HG02840 (cell line): Measurements from ENCODE around the gene MROH7.

ENCODE experiments used
- ATAC-seq: cut with Tn5 transposase; IDR thresholded peaks from one replicate; pipeline ENCODE4 v1.9.1; 2021; ENCODE audit warnings: mild to moderate bottlenecking, moderate library complexity, moderate number of reproducible peaks; ENCODE audit not compliant: unreplicated experiment, low FRiP score

Gene MROH7

DNA sequence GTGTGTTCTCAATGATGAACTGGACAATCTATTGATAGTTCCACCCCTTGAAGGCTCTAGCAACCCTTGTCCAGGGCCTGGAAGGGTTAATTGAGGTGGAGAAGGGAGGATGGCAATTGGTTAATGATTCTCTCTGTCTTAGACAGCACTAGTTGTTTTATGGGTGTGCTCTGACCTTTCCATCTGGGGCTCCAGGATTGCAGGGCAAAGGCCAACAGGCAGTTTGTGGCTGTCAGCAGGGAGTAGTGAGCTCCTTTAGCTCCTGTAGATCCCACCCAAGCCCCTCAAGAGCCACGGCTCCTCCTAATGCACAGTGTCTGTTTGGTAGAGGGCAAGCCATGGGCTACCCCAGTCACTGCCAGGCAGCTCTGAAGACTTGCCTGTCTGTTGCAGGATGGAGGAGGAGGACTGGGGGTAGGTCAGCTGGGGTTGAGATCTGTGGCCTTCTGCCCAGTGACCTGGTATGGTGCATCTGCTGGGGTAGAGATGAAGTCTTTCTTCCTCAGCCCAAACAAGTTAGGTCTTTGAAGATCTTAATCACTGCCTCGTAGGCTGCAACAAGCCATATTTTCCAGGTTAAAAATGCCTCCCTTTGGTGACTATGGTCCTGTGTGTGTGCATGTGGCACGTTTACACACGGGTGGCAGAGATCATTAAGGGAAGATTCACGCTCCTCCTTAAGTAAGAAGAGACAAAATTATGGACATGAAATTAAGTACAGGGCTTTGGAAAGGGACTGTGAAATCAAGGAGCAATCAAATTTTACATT is 7.7 kb downstream of the MROH7 start:
- no peak for ATAC-seq

DNA sequence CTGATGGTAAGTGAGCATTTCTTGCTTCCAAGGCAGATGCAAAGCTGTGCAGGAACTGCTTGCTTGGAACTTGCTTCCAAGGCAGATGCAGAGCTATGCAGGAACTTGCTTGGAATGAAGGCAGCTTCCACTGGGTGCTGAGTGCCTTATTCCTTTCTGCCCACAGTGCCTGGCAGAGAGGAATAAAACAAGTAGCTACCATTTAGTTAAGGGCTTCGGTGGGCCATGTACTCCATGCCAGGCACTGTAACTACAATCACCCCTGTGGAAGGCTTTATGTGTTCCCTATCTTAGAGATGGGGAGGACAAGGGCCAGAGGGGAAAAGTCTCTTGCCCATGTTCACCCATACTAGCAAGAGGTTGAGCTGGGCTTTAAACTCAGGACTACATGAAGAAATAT is 8.3 kb downstream of the MROH7 start:
- no peak for ATAC-seq

DNA sequence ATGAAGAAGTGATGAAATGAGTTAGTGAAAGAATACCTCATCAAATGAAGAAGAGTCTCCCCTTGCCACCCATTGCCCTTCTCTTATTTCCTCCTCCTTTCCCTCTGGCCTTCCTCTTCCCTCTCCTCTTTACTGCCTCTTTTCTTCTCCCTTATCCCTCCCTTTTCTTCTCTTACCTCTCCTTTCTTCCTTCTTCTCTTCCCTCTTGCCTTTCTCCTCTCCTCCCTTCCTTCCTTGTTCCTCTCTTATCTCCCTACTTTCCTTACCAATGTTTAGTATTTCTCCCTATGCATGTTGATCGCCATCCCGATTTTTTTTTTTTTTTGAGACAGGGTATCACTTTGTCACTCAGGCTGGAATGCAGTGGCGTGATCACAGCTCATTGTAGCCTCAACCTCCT is 8.8 kb downstream of the MROH7 start:
- ATAC-seq: no peak

DNA sequence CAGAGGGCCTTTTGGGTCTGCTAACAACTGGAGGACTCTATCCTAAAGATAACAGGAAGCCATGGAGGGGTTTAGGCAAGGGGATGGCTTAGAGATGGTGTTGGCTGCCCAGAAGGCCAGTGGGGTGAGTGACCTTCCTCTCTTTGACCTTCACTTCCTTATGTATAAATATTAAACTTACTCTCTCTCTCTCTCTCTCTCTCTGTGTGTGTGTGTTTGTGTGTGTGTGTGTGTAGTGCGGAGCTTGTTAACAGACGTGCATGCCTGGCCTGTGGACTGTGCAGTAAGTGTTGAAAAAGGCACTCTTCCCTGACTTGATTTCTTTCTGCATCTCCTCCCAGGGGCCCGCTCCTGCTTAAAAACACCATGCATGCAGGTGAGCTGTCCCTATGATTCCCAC is 10.0 kb downstream of the MROH7 start:
- no peak for ATAC-seq

DNA sequence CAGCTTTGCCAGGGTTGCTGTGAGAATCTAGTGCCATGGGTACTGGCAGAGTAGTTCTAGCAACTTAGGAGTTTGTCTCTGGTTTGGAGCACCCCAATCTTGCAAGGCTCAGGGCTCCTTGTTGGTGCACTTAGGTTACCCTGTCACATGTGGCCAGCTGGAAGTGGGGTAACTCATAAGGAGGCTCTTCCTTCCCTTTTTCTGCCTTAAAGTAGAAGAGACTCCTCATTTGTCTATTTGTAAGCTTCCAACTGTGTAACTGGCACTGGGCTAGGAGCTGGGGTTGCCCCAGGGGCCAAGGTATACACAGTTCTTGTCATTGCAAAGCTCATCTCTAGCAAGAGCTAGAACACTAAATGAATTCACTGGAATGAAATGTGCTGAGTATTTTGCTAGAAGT is 10.6 kb downstream of the MROH7 start:
- ATAC-seq: no peak

DNA sequence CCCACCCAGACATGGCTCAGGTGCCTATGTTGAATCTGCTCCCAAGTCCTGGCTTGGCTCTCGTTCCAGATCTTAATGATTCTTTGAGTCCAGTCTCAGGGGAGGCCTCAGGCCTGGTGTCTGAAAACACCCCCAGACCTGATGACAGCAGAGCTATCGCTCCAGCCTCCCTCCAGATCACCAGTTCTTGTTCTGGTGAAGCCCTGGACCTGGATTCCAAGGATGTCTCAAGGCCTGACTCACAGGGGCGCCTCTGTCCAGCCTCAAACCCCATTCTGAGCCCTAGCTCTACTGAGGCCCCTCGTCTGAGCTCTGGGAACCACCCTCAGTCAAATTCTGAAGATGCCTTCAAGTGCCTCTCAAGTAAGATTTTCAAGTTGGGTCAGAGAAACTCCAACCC is 11.4 kb downstream of the MROH7 start:
- no peak for ATAC-seq

DNA sequence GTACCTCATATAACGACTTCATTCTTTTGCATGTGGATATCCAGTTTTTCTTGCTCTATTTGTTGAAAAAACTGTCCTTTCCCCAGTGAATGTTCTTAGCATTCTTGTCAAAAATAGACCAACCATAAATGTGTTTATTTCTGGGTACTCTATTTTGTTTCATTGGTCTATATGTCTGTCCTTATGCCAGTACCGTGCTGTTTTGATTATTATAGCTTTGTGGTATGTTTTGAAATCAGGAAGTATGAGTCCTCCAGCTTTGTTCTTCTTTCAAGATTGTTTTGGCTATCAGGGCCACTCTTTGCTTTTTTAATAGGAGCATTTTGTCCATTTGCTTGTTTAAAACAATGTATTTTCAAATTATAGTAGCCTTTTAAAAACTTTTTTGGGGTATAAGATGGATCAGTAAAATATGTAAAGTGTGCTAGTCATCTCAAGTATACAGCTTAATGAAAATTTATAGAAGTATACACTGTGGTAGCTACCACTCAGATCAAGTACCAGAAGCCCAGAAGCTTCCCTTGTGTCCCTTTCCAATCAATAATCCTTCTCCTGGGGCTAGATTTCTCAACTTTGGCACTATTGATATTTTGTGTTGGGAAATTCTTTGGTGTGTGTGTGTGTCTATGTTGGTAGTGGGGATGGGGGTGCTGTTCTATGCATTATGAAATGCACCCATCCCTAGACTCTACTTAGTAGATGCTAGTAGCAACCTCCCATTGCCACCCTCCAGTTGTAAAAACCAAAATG is 16.8 kb downstream of the MROH7 start:
- ATAC-seq: no peak

DNA sequence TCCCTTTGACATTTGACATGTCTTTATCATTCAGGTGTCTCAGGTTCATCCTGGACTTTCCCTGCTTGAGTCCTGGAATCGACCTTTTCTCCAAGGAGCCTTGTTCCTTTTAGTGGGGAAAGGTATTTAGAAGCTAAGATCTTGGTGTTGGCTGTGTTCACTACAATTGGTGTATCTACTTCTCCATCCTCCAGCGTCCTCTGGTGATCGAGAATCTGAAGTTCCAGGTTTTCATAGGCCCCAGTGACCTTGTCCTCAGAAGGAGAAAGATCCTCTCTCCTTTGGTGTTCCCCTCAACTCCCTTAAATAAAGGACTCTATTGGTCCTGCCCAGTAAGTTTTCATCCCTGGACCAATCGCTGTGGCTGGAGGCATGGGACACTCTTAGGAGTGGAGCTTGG is 22.1 kb downstream of the MROH7 start:
- ATAC-seq: no peak

DNA sequence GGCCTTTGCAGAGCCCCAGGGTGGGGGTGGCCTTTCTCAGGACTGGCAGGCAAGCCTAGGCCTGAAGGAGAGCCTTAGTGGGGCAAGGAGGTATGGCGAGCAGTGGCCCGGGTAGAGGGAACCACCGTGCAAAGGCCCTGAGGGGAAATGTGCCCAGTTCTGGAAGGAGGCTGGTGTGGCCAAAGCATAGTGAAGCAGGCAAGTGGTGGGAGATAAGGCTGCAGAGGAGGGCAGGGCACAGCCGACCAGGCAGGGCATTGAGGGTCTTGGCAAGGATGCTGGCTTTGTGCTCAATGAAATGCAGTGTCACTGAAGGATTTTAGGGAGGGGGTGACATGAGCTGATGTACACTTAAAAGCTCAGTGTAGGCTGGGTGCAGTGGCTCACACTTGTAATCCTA is 22.8 kb downstream of the MROH7 start:
- ATAC-seq: no peak

DNA sequence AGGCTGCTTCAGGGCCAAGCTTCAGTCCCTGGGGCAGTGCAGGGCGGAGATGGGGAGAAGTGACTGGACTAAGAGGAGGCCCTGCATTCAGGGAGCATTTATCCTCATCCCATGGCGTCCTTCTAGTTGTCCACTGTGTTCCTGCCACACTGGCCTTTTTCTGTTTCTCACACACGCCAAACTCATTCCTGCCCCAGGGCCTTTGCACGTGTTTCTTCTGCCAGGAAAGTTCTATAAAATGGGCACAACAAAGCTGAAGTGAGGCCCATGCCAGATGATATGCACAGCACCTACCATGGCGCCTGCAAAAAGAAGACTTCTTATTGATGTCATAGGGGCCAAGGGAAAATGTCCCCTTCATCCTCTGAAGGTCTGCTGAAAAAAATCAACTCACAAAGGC is 24.3 kb downstream of the MROH7 start:
- no peak for ATAC-seq

DNA sequence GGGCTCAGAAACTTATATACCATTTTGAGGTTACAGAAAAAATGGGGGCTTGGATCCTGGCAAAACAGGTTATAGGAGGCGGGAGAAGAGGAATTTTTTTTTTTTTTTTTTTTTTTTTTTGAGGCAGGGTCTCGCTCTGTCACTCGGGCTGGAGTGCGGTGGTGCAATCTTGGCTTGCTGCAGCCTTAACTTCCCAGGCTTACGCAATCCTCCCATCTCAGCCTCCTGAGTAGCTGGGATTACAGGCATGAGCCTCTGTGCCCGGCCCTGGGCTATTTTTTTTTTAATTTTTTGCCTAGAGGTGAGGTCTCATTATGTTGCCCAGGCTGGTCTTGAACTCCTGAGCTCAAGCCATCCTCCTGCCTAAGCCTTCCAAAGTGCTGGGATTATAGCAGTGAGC is 24.7 kb downstream of the MROH7 start:
- no peak for ATAC-seq

DNA sequence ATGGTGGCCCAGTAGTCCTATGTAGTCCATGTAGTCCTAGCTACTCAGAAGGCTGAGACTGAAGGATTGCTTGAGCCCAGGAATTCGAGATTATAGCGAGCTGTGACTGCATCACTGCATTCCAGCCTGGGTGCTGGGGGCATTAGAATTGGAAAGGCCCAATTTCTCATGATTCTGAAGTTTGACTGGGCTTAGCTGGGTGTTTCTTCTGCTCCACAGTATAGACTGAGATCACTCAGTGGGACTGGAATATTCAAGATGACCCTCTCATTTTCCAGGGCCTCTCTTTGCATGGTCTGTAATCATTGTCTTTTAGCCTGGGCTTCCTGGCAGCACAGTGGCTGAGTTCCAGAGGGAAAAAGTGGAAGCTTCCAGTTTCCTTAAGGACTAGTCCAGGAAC is 26.2 kb downstream of the MROH7 start:
- no peak for ATAC-seq

DNA sequence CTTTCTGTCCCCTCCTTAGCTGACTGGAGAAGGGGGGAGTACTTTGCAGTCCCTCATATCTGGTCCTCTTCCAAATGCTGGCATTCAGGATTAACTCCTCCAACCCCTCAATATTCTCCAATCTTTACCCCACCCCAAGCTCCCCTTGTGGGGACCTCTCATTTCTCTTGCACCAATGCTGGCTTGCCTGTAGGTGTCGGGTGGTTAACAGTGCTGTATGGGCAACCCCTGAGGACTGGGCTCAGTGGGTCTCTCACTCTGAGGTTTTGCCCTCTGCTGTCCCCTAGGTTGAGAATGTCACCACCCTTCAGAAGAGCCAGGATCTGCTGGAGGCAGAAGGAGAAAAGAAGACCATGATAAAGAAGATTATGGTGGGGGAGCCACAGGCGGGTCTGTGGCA is 27.0 kb downstream of the MROH7 start:
- no peak for ATAC-seq

DNA sequence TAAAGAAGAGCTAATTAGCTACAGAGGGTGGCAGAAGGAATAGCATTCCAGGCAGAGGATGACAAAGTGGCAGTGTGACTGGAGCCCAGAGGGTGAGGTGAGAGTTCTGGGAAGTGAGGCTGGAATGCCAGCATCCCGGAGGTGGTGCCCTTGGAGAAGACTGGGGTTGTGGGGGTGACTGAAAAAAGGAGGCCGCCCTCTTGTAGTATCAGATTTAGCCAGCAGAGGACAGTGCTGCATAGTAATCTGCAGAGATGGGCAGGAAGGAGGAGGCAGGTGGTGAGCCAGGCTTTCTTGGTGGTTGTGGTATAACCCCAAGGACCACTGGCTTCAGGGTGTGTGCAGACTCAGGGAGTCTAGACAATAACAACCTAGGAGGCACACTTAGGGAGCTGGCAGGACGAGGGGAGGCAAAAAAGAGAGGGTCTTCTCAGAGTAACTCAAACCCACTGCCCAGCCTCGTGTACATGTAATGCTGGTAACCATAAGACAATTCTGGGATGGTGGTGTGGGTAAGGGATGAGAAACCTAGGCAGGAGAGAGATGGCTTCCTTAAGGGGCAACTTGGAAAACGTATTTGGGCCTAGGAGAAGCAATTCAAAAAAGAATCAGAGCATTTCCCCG is 30.5 kb downstream of the MROH7 start:
- ATAC-seq: no peak

DNA sequence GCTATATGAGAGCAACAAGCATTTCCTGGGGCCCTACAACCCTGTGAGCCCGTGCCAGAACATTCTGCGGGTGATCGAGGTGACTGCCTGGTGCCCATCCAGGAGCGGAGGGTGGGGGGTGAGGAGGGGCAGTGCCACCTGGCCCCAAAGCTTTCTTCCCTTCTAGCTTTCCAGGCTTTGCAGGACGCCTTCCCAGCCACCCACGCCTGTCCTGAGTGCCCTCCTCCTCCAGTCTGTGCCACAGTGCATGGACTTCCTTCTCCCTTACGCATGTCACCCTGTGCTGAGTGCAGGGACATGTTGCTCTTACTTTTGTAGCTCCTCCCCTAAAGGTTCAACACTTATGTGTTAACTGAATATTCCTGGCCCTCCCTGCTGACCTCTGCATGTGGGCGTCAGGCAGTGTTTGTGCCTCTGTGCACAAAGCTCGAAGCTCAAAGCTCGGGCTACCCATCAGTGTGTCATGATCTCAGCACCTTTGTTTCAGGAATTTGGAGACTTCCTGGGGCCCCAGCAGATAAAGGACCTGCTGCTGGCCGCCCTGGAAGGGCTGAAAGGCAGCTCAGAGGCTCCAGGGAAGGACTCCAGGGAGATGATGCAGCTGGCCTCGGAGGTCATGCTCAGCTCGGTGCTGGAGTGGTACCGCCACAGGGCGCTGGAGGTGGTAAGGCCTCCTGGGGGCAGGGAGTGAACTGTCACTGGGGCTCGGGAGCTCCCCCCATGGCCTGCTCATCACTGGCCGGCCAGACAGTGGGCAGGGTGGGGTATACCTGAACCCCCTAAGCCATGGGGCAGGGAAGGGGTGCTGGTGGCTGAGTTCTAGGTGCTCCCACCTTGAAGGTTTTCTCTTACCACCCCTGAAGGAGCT is 37.4 kb downstream of the MROH7 start:
- ATAC-seq: no peak

DNA sequence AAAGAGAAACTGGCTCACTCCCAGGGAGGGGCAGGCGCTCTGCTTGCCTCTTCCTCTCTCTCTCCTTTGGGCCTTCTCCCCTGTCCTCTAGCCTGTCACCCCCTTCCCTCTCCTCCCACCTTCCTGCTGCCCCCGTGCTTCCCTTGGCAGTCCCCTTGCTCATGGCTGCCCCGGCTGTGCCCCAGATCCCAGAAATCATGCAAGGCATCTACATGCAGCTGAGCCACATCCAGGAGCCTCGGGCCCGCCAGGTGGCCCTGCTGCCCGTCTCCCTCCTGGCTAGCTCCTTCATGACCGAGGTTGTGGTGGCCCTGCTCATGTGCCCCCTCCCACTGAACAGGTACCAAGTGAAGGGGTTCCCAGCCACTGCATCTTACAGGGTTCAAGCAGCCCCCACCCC is 38.1 kb downstream of the MROH7 start:
- no peak for ATAC-seq

DNA sequence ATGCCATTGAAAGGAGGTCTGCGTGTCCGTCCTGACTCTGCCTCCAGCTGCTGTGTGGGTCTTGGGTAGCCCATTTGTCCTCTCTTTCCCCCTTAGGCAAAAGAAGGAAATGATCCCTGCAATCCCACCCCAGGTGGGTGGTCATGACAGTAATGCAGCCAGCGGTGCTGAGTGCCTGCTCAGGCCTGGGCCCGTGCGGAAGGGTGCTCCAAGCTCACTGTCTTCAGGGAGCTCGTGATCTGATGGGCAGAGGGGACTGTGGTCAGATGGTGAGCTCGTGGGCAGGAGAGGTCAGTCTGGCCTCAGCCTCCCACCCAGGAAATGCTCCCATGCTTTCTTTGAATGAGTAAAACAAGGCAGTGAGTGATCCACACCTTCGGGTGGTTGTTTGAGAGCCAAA is 38.8 kb downstream of the MROH7 start:
- ATAC-seq: no peak

DNA sequence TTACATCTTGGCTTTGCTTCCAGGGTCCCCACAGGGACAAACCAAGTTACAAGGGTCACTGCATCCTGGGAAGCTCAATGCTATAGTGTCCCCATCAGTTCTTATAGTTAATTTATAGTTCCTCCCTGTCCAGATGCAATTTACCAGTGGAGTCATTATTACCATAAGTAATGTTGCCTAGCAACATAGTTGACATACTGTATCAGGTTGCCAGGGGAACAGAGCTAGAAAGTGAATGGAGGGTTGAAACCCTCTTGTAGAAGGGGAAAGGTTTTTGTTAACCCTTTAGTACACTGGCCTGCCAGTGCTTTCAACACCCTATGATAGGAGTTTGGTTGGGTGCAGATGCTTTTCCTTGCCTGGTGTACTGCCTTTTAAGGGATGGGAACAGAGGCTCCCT is 39.8 kb downstream of the MROH7 start:
- ATAC-seq: no peak

DNA sequence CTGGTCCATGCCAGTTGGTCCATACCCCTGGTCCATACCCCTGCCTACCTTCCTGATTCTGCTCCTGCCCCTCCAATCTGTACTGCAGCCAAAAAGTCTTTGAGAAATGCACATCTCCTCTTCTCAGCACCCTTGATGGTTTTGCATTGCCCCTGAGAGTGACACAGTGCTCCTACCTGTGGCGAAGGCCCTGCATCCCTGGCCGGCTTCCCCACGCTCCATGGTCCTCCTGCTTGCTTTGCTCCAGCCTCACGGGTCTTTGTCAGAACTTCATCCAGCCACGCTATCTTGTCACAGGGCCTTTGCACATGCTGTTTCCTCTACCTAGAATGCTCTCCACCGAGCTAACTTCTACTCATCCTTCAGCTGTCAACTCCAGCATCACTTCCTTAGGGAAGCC is 41.9 kb downstream of the MROH7 start:
- ATAC-seq: no peak

DNA sequence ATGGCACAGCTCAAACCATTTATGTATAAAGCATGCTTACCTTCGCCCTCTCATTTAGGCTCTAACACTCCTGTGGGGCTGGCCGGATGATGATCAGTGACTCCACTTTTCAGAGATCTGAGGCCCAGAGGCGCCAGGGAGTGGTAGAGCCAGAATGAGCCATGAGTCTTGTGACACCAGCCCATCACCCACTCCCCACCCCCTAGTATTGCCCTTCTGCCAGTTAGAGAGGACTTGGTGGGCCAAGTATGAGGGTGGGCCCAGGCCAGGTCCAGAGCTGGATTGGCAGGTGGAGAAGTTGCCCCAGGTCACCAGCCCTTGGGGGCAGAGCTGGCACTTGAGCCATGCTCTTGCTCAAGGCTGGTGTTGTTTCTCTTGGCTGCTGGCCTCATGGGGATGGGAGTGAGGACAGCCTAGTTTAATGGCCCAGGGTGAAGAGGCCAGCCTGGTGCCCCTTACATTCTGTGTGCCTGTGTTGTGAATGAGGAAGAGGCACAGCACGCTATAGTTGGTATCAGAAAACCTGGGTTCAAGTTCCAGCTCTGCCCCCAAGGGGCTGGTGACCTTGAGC is 43.8 kb downstream of the MROH7 start:
- no peak for ATAC-seq

DNA sequence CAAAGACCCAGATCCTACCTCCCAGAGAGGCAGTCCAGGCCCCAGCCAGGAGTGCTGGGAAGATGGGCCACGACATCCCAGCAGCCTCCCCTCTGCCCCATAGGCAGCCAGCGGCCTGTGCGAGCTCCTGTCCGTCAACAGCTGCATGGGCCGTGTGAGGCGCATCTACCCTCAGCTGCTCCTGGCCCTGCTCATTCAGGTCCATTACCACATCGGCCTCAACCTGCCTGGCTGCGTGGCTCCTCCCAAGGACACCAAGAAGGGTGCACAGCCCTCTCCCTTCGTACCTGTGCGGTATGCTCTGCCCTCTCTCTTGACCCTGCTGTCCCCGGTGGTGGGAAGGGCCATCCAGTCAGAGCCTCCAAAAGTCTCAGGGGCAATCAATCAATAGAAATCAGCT is 44.6 kb downstream of the MROH7 start:
- ATAC-seq: no peak
